HAP-1 (cell line): ENCODE results near the gene PRKCH.
A peak's percentile ranks its signal among the peaks of the same experiment; 100 is the strongest.

ENCODE experiments used
- DNase-seq, 2 experiments: peaks; one replicate each; pipeline ENCODE4 v3.0.0-alpha.2; 2016 to 2020; ENCODE audit warnings: low spot score in 2 of 2
- H3K27me3 ChIP-seq: fragments of 250-450 bp; sonication (Bioruptor Pico); 2 replicates; pipeline ENCODE4 v1.5.1; 2020; ENCODE audit warnings: low read depth, mild to moderate bottlenecking, moderate library complexity
- H3K36me3 ChIP-seq: fragments of 250-450 bp; sonication (Bioruptor Pico); replicated peaks from 2 replicates; pipeline ENCODE4 v1.5.1; 2020; ENCODE audit warnings: mild to moderate bottlenecking
- H3K4me1 ChIP-seq: fragments of 250-450 bp; sonication (Bioruptor Pico); 2 replicates; pipeline ENCODE4 v1.5.1; 2020; ENCODE audit warnings: mild to moderate bottlenecking
- H3K4me3 ChIP-seq: fragments of 250-450 bp; sonication (Bioruptor Pico); 2 replicates; pipeline ENCODE4 v1.5.1; 2020; ENCODE audit warnings: mild to moderate bottlenecking, moderate library complexity
- H3K9me3 ChIP-seq: fragments of 250-450 bp; sonication (Bioruptor Pico); 2 replicates; pipeline ENCODE4 v1.5.1; 2020; ENCODE audit warnings: mild to moderate bottlenecking, moderate library complexity
- in situ Hi-C: fragments of 300-500 bp; cut with MboI; formaldehyde crosslinking; loops from 3 replicates; pipeline ENCODE4 v1.14.3; 2020; ENCODE audit warnings: low sequenced_read_pairs, inconsistent platforms, mixed read lengths

Gene PRKCH

DNA sequence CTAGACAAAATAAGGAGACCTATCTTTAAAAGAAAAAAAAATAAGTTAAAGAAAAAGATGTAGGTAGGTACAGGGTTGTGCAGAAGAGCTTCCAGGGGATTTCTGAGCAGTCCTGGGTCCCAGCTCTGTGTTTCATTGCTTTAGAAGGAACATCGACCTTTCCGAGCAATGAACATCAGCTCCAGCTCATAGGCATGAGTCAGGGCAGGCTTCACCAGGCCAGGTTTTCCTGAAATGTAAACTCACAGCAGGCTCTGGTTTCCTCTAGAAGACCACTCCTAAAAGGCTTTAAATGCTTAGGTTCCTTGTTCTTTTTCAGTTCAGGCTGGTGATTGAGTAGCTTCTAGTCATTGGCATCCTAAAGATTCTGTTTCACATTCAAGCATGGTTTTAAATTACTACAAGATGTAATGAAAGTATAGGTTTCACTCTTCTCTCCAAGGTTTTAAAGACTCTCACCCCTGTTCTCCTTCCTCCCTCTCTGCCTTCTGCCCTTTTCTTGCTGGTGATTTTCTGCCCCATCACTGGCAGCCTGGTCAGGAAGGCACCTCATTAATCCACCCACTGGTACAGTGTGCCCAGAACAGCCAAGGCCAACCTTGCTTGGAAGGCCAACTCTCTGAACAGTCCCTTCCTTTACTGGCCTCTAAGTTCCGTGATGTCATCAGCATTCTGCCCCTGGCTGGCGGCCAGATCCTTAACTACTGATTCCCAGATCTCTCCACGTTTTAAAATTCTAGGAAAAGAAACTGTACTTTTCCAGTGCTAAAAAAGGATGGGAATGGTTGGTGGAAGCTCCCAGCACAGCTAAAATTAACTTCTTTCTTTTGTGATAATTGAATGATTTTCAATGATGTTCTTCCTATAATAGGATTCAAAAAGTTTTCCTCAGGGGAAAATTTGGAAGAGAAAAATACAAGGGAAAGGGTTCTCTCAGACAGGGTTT is 264.5 kb downstream of the PRKCH start:
- no peak overlapping the region for H3K4me3 ChIP-seq
- no peaks in the 10 kb centered on the region for H3K36me3 ChIP-seq
- H3K27me3 ChIP-seq, result no peaks in the 10 kb centered on the region
- DNase-seq, result no peak
- in situ Hi-C loops, result no loop called here
- no peaks in the 10 kb centered on the region for H3K9me3 ChIP-seq
- no peaks in the 10 kb centered on the region for H3K4me1 ChIP-seq

DNA sequence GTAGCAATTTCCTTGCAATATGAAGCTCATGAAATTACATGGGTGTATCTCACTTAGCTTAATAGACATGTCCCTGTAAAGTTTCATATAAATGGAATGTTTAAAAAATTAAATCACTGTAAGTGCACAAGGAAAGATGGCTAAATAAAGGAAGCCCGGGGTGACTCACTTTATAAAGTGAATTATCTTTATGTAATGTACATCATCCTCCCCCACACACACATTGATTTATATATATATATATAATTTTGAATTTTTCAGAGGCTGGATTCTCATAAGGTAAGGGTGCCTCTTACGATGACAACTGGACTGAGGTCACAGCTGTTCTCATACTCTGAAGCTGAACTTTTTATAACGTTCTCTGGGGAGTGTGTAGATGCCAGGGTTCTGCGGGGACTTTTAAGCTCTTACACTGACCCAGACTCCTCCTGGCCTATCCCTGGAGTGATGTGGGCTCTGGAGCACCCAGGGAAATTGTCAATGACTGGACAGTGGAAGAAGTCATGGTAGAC is 265.2 kb downstream of the PRKCH start:
- no peak overlapping the region for H3K4me3 ChIP-seq
- no peaks in the 10 kb centered on the region for H3K9me3 ChIP-seq
- in situ Hi-C loops, result no loop called here
- DNase-seq, result no peak
- no peaks in the 10 kb centered on the region for H3K36me3 ChIP-seq
- H3K27me3 ChIP-seq, result no peaks in the 10 kb centered on the region
- H3K4me1 ChIP-seq, result no peaks in the 10 kb centered on the region

DNA sequence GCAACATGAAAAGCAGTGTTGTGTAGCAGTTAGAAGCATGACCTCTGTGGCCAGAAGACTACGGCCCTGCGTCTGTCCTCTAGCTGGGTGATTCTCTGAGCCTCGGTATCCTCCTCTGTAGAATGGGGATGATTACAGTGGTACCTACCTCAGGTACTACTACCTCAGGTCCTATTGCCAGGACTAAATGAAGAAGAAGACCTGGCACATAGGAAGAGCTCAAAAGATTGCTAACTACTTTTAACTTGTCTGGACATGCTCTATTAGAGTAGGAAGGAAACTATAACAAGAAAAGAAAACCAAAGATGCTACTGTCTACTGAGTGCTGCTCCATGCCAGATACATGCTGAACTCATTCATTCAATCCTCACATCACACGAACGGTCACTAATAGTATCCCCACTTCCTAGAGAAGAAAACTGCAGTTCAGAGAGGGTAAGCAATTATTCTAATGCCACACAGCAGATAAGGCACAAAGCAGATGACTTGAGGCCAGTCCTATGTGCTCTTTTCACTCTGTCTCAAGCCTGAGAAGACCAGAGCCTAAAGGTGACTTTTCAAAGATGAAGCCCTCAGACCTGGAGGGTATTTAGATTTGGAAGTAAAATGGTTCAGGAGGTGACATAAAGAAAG is 265.8 kb downstream of the PRKCH start:
- in situ Hi-C loops, result no loop called here
- Histone ChIP-seq H3K27me3 (no peaks in the 10 kb centered on the region), H3K4me3 (no peak overlapping the region), H3K4me1 (no peaks in the 10 kb centered on the region), H3K36me3 (no peaks in the 10 kb centered on the region), H3K9me3 (no peaks in the 10 kb centered on the region)
- no peak for DNase-seq

DNA sequence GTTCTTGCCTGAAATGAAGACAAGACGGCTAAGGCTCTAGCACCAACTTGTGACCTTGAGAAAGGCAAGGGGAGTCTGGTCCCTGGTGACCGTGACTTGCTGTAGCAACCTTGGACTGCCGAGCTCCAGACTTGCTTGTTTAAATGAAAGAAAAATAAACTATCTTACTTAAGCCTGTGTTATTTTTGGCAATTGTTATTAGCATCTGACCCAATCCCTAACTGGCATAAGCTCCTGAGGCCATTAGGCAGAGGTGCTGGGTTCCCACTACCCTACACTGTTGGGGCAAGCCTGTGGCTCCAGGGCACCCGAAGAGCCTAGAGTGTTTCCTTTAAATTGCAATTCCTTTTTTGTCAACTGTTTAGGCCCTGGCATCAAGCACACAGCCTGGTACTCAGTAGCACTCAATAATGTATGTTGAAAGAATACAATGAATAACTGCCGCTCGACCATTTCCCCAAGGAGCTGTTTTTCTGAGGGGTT is 267.1 kb downstream of the PRKCH start:
- Histone ChIP-seq H3K36me3 (no peaks in the 10 kb centered on the region), H3K9me3 (no peaks in the 10 kb centered on the region), H3K27me3 (no peaks in the 10 kb centered on the region), H3K4me1 (no peaks in the 10 kb centered on the region), H3K4me3 (no peak overlapping the region)
- in situ Hi-C loops, result no loop called here
- no peak for DNase-seq

DNA sequence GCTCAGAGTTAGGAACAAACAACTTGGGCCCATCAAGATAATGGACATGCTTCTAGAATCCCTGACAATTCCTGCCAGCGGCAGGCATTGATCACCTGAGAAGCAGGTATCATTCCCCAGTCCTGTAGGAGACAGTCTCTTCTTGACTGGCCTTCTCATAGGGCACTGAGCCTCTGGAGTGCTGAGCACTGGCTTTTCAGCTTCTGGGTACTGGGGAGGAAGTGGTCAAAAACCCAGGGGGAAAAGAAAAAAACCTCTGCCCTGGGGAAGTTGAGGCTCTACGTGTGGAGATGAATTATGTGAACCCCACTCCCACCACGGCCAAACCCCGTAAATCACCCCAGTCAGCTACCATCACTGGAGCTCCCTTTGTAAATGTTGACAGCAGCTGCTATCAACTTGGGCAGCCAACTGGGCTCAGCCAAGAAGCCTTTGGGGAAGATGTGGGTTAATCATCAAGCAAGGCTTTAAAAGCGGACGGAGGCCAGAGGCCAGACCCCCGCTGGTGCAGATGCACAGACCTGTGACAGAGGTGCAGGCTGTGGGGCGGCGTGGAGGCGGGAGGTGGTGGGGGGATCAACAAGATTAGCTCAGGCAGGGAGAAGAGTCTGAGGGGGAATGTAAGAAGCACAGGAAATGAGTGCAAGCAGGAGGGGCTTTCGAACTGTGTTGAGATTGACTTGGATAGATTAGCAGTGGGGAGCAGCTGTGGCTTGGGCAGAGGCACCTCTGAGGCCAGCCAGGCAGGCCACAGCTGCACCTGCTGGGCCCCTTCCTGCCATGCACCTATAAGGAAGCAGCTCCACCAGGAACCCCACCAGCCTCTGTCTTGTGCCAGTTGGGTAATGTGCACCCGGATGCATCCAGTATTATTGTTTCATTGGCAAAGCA is 268.6 kb downstream of the PRKCH start:
- no peaks in the 10 kb centered on the region for H3K9me3 ChIP-seq
- no peak overlapping the region for H3K4me3 ChIP-seq
- no peaks in the 10 kb centered on the region for H3K4me1 ChIP-seq
- no peak for DNase-seq
- no peaks in the 10 kb centered on the region for H3K36me3 ChIP-seq
- in situ Hi-C loops, result no loop called here
- H3K27me3 ChIP-seq, result no peaks in the 10 kb centered on the region

DNA sequence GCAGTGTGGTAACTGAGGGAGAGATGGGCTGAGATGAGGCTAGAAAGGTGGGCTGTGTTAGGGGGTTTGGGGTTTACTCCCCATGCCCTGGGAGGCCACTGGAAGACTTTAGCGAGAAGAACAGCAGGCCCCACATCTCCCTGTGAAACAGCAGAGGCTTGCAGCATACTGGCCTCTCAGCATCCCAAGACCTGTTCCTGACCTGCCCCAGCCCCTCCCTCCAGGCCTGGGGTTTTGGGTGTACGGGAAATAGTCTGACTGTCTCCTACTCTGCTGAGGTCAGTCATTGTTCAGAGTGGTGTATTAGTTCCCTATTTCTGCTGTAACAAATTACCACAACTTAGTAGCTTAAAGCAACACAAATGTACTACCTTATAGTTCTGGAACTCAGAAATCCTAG is 270.5 kb downstream of the PRKCH start:
- Histone ChIP-seq H3K4me3 (no peak overlapping the region), H3K9me3 (no peaks in the 10 kb centered on the region), H3K27me3 (no peaks in the 10 kb centered on the region), H3K4me1 (peaks cover 8% of the 10 kb centered on the region), H3K36me3 (no peaks in the 10 kb centered on the region)
- in situ Hi-C loops, result no loop called here
- no peak for DNase-seq

DNA sequence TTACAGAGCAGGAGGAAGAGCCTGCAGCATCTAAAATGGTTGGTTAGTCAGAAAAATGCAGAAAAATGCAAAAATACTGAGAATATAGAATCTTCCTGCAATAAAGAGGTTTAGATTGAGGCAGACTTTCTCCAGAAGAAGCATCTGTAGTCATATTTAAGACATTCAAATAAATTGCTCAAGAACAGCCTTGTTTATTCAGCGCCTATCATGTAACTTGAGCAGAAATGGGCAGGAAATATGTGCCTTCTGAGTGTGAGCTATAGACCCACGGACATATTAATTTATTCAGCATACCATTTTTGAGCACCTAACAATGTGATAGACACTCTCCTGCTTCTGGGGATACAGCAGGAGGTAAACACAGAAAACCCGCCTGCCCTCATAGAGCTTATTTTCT is 272.0 kb downstream of the PRKCH start:
- Histone ChIP-seq H3K4me1 (peaks cover 22% of the 10 kb centered on the region), H3K27me3 (no peaks in the 10 kb centered on the region), H3K4me3 (no peak overlapping the region), H3K9me3 (no peaks in the 10 kb centered on the region), H3K36me3 (no peaks in the 10 kb centered on the region)
- in situ Hi-C loops, result no loop called here
- DNase-seq, result no peak

DNA sequence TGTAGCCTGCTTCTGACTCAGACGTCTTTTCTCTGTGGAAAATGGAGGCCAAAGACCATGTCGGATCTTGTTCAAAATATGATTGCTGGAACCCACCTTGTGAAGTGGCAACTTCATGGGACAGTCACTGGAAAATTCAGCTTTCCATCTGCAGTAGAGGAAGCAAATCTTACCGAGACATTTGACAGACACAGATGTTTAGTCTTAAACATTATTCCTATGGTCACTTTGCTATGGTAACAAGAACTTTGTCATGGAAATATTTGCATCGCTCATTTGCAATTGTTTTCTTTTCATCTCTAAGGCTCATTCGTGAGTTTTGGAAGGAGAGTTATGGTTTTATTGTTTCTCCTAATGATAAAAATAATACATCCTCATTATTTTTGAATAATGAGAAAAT is 275.6 kb downstream of the PRKCH start:
- Histone ChIP-seq H3K9me3 (no peaks in the 10 kb centered on the region), H3K4me1 (peaks cover 32% of the 10 kb centered on the region), H3K36me3 (no peaks in the 10 kb centered on the region), H3K4me3 (no peak overlapping the region), H3K27me3 (no peaks in the 10 kb centered on the region)
- peak in 1 of 2 experiments; percentile 77 for DNase-seq
- in situ Hi-C loops, result no loop called here

DNA sequence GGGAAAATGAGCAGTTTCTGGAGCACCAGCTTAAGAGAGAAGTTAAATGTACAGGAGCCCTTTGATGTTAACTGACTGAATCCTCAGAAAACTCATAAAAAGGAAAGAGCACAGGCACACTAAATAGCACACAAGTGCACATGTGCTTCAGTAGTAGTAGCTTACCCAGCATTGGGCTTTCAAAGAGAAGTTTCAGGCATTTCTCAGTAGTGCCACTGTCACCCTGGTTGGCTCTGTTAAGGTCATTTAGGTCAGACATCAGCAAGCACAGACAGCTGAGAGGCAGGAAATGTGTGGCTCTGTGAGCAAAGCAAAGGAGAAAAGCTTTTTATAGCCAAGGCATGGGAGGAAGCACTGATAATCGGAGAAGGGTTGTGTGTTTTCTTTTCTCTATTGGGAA is 277.6 kb downstream of the PRKCH start:
- peaks cover 45% of the 10 kb centered on the region for H3K4me1 ChIP-seq
- in situ Hi-C loops, result no loop called here
- no peaks in the 10 kb centered on the region for H3K36me3 ChIP-seq
- H3K27me3 ChIP-seq, result no peaks in the 10 kb centered on the region
- no peaks in the 10 kb centered on the region for H3K9me3 ChIP-seq
- no peak overlapping the region for H3K4me3 ChIP-seq
- no peak for DNase-seq

DNA sequence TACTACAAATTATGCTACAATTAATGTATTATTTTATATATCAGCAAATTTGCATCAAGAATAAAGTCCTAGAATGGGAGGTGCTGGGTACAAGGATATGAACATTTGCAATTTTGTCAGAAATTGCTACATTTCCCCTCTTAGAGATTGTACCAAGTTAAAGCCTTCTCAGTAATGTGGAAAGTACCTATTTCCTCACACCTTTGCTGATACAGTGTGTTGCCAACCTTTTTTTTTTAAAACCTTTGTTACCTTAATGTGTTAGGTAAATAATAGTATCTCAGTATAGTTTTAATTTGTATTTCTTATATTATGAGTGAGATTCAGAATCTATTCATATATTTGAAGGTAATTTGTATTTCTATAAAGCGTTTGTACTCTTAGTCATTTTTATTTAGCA is 278.6 kb downstream of the PRKCH start:
- no peaks in the 10 kb centered on the region for H3K9me3 ChIP-seq
- no peak overlapping the region for H3K4me3 ChIP-seq
- H3K36me3 ChIP-seq, result no peaks in the 10 kb centered on the region
- H3K4me1 ChIP-seq, result peaks cover 45% of the 10 kb centered on the region
- DNase-seq, result no peak
- no peaks in the 10 kb centered on the region for H3K27me3 ChIP-seq
- in situ Hi-C loops, result no loop called here
